Skeletal muscle tissue (tissue), 4 donors: ENCODE data around the gene OSBPL6. TPM values are rescaled to one million over a fixed set of nuclear protein-coding genes. Genes with fewer than 3 reads are reported as not detected.
"Not testable (repeated sequence)": the region's sequence is repeated elsewhere in the genome, so short reads cannot be mapped to it uniquely, and the experiment has no call there.

Experiments
- H3K27ac ChIP-seq: one replicate; pipeline ENCODE4 v1.7.0; 2013; ENCODE audit warnings: mild to moderate bottlenecking, low read depth, low read length, inconsistent platforms
- H3K27me3 ChIP-seq, 3 donors: one replicate each; pipeline ENCODE4 v1.7.0; 2013; ENCODE audit warnings: low read length in 3 of 3; ENCODE audit not compliant: control insufficient read depth in 3 of 3, insufficient read depth in 3 of 3
- H3K36me3 ChIP-seq, 3 donors: one replicate each; pipeline ENCODE4 v1.7.0; 2013; ENCODE audit warnings: low read length in 3 of 3; ENCODE audit not compliant: control insufficient read depth in 3 of 3, insufficient read depth in 3 of 3
- H3K4me1 ChIP-seq, 3 donors: one replicate each; pipeline ENCODE4 v1.7.0; 2013; ENCODE audit warnings: low read length in 3 of 3, mild to moderate bottlenecking in 3 of 3; ENCODE audit not compliant: control insufficient read depth in 3 of 3, insufficient read depth in 3 of 3
- H3K4me3 ChIP-seq, 3 donors: one replicate each; pipeline ENCODE4 v1.7.0; 2013; ENCODE audit warnings: low read length in 3 of 3
- H3K9ac ChIP-seq, 3 donors: one replicate each; pipeline ENCODE4 v1.7.0; 2013; ENCODE audit warnings: low read length in 3 of 3, mild to moderate bottlenecking in 3 of 3, moderate library complexity in 2 of 3, low read depth in 1 of 3
- H3K9me3 ChIP-seq, 3 donors: one replicate each; pipeline ENCODE4 v1.7.0; 2013; ENCODE audit warnings: low read length in 3 of 3; ENCODE audit not compliant: control insufficient read depth in 3 of 3
- total RNA-seq: library from RNA; depleted of rRNA; stranded (reverse); fragments of >200 nt; gene quantifications from one replicate; pipeline ENCODE4 v1.2.3, GENCODE V29; 2014
- donor health status: Osteomylitis.

OSBPL6 gene
- total RNA-seq, 1 donor from 2014 or later: 2.1 TPM

DNA sequence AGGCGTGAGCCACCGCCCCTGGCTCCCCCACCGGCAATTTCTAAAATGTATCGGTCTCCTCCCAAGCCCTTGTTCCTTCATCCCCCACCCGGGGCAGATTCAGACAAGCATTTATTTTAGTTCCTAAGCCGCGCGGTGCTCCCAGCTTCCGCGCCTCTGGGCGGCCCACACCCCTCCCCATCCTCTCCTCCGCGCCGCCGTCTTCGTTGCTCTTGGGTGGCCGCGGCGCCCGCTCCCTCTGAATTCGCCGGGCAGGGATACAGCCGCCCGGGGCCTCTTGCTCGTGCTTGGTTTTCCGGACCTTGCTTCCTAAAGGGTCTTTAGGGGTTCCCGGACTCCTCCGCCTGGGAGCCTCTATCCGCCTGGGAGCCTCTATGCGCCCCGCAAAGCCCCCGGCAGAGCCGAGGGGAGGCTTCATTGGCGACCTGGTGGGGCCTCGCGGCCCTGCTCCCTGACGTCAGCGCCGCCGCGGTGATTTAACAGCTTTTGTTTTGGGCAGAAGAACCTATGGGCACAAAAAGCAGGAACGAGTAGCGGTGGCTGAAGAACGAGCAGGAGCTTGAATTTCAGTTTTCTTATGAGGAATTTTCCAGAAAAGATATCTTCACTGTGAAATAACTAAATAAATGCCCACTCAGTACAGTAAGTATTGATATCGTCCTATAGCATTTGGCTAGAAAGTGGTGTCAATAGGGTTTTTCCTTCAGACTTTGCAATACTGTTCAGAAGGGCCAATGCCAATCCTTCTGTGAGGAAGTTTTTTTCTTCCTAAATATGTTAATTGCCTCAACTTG, 219.4 kb downstream of the OSBPL6 start:
- Histone ChIP-seq H3K4me3 (peak overlapping the region; percentile 66 to 74 (median 74)), H3K9me3 (no peaks in the 10 kb centered on the region), H3K27me3 (no peaks in the 10 kb centered on the region), H3K36me3 (no peaks in the 10 kb centered on the region), H3K4me1 (peaks cover 3 to 6% (median 4%) of the 10 kb centered on the region in 3 donors), H3K27ac (peak overlapping the region; percentile 86), H3K9ac (peak overlapping the region; percentile 79 to 87 (median 83))

DNA sequence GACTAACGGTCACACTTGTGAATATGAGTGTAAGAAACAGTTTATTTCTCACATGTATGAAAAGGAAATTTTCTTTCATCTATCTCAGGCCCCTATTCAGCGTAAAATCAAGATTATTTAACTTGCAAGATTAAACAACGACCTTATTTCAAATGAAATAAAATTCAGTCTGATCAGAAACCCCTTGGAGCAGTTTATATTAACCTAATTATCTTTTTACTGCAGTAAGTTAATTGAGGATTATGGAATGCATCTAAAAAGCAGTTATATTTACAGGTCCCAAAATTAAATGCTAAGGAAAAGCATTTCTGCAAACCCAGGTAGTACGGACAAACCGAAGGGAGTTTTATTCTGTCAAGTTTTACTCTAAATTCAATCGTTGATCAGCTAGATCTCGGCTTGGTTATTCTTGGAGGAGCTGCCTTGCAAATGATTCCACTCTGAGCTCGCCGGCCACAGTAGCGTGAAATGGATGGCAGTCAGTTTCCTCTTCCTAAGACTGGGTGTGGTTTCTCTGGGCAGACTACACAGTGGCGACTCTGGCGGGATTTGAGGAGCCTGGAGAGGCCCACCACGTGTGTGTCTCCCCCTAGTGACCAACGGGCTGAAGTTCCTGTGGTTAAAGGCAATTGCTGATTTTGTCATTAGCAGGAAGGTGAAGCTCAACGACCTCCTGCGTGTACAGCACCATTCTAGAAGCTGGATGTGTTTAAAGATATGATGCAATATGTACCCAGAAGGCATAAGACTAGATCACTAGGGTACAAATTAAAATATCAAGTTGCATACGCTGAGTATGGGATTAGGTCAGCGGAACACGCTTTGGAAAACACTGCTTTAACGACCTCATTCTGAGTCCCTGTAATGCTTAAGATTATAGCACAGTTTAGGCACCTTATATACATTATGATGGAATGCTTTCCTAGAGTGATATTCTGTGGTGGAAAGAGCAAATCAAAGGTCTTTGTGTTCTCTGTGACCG, 220.2 kb downstream of the OSBPL6 start:
- peaks cover 3 to 6% (median 4%) of the 10 kb centered on the region in 3 donors for H3K4me1 ChIP-seq
- no peaks in the 10 kb centered on the region for H3K27me3 ChIP-seq
- no peaks in the 10 kb centered on the region for H3K36me3 ChIP-seq
- H3K27ac ChIP-seq: peak overlapping the region; percentile 86
- H3K4me3 ChIP-seq: peak overlapping the region; percentile 66 to 74 (median 74)
- H3K9ac ChIP-seq: peak overlapping the region; percentile 79 to 87 (median 83)
- no peaks in the 10 kb centered on the region for H3K9me3 ChIP-seq

DNA sequence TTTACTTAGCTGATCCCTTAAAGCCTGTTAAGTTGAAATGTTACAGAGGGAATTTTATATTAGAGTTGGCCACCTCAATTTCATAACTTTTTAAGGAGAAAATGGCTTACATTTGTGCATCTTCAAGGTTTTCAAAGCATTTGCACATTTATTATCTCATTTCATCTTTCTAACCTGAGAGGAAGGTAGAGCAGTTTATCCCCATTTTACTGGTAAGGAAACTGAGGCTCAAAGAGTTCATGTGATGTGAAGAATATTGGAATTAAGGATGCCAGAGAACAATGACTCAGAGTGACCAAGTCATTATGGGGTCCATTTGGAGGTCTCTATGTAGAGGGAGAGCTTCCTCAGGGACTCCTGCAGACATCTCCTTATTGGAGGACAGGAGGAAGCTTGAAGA, 221.7 kb downstream of the OSBPL6 start:
- no peak overlapping the region for H3K27ac ChIP-seq

DNA sequence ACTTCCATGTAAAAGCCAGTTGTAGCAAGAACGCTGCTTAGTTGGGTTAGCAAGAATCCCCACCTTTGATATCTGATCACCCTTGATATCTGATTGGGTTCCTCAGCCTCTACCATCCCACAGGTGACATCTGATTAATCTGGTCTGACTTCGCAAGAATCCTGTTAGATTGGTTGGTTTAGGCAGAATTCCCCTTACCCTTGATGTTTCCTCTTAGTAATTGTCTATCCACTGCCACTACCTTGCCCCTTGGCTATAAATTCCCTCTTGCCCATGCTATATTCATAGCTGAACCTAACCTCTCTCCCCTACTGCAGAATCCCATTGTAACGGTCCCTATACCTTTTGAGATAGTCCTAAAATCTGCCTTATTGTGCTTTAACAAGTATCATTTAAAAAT, 223.6 kb downstream of the OSBPL6 start:
- Histone ChIP-seq H3K9me3 (no peaks in the 10 kb centered on the region), H3K9ac (no peak overlapping the region), H3K4me1 (peaks cover 3 to 6% (median 4%) of the 10 kb centered on the region in 3 donors), H3K27ac (no peak overlapping the region), H3K27me3 (no peaks in the 10 kb centered on the region), H3K4me3 (no peak overlapping the region), H3K36me3 (no peaks in the 10 kb centered on the region)

More for the DNA sequence above, 221.7 kb downstream of the OSBPL6 start:
- Histone ChIP-seq H3K9ac (no peak overlapping the region), H3K9me3 (no peaks in the 10 kb centered on the region), H3K4me1 (peaks cover 3 to 6% (median 4%) of the 10 kb centered on the region in 3 donors), H3K4me3 (no peak overlapping the region), H3K27me3 (no peaks in the 10 kb centered on the region), H3K36me3 (no peaks in the 10 kb centered on the region)

DNA sequence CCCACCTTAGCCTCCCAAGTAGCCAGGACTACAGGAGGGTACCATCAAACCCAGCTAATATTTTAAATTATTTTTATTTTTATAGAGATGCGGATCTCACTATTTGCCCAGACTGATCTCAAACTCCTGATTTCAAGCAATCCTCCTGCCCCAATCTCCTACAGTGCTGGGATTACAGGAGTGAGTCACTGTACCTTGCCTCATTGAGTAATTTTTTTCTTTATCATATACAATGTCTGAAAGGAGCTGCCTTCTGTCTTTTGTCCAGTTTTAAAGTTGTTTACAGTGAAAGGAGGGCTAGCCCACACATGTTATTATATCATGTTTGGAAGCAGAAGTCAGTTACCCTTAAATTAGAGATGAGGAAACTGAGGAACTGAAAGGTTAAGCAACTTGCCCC, 224.1 kb downstream of the OSBPL6 start:
- H3K4me3 ChIP-seq: no peak overlapping the region
- H3K4me1 ChIP-seq: peaks cover 3 to 6% (median 4%) of the 10 kb centered on the region in 3 donors
- no peaks in the 10 kb centered on the region for H3K27me3 ChIP-seq
- no peaks in the 10 kb centered on the region for H3K9me3 ChIP-seq
- no peak overlapping the region for H3K9ac ChIP-seq
- no peak overlapping the region for H3K27ac ChIP-seq
- H3K36me3 ChIP-seq: no peaks in the 10 kb centered on the region

DNA sequence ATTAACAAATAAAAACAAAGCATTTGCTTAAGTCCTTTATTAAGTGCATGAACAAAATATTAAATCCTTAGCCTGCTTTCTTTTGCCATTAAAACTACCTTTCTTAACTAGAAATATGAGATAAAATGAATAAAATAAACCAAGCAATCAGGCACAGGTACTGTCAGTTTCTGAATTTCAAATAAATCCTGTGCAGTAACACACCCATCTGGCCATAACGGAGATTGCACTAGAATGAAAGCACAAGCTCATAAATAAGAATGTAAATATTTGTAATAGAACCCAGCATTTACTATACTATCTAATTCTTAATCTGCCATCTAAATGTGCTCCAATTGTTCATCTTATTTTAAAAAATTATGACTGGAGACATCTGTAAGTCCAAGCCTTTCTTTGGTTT, 224.8 kb downstream of the OSBPL6 start:
- Histone ChIP-seq H3K4me3 (no peak overlapping the region), H3K36me3 (no peaks in the 10 kb centered on the region), H3K9me3 (no peaks in the 10 kb centered on the region), H3K9ac (no peak overlapping the region), H3K4me1 (peaks cover 3 to 6% (median 4%) of the 10 kb centered on the region in 3 donors), H3K27ac (no peak overlapping the region), H3K27me3 (no peaks in the 10 kb centered on the region)

DNA sequence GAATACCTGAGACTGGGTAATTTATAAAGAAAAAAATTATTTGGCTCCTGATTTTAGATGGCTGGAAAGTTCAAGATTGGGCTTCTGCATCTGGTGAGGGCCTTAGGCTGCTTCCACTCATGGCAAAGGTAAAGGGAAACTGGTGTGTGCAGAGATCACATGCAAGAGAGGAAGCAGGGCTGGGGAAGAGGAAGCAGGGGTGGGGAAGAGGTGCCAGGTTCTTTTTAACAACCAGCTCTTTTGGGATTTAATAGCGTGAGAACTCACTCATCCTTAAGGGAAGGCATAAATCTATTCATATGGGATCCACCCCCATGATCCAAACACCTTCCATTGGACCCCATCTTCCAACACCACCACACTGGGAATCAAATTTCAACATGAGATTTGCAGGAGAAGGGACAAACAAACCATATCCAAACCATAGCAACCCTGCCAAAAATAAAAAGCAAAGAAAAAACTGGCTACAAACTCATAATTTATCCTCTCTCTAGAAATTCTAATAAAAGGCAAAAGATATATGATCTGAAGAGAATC, 226.2 kb downstream of the OSBPL6 start:
- H3K9ac ChIP-seq: no peak overlapping the region
- H3K36me3 ChIP-seq: no peaks in the 10 kb centered on the region
- H3K4me3 ChIP-seq: no peak overlapping the region
- no peaks in the 10 kb centered on the region for H3K4me1 ChIP-seq
- no peaks in the 10 kb centered on the region for H3K27me3 ChIP-seq
- no peak overlapping the region for H3K27ac ChIP-seq
- H3K9me3 ChIP-seq: no peaks in the 10 kb centered on the region

DNA sequence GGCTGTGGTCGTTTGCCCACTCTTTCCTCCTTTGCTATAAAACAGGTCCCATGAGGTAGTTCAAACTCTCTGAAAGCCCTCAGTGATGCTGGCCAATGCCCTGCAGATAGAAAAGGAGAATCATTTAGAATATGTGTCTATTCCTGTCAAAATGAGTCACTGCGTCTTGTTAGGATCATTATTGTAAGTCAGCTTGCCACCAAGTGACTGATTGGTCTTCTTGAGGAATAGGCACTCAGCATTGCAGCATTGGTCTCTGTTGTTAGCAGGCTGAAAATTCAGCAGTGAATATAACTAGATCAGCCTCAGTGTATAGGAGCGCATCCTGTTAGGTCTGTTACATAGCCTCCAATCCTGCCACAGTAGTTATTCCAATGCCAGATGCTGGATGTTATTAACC, 227.8 kb downstream of the OSBPL6 start:
- H3K27me3 ChIP-seq: no peaks in the 10 kb centered on the region
- no peaks in the 10 kb centered on the region for H3K4me1 ChIP-seq

DNA sequence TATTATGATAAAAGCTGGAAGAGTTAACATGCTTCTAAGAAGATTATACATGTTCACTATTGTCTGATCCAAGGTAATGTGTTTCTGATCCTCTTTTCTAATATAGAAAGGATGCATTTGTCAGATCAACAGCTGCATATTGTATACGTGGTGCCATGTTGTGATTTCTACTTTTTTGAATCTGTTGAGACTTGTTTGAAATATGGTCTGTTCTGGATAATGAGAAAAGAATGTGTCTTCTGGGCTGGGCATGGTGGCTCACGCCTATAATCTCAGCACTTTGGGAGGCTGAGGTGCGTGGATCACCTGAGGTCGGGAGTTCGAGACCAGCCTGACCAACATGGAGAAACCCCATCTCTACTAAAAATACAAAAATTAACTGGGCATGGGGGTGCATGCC, 229.4 kb downstream of the OSBPL6 start:
- H3K4me3 ChIP-seq, H3K27me3 ChIP-seq, H3K9me3 ChIP-seq, H3K27ac ChIP-seq, H3K4me1 ChIP-seq, H3K9ac ChIP-seq: not testable (repeated sequence)
- peaks cover 3 to 10% (median 7%) of the 10 kb centered on the region in 3 donors for H3K36me3 ChIP-seq

More for the DNA sequence above, 227.8 kb downstream of the OSBPL6 start:
- Histone ChIP-seq H3K9me3 (no peaks in the 10 kb centered on the region), H3K36me3 (peaks cover 0 to 7% (median 3%) of the 10 kb centered on the region in 3 donors), H3K27ac (no peak overlapping the region), H3K4me3 (no peak overlapping the region), H3K9ac (no peak overlapping the region)
